ENCODE measurements around the gene ANKRD53. TPM values are rescaled to one million over a fixed set of nuclear protein-coding genes. Genes with fewer than 3 reads are reported as not detected.

Gene ANKRD53
- total RNA-seq, 2 donors from 2014 or later = 0.24 to 0.97 TPM

- Histone ChIP-seq H3K9me3 (ENCODE audit: control insufficient read depth, low read length) (no peaks in the 10 kb centered on the region), H3K36me3 (ENCODE audit: control insufficient read depth, insufficient read depth, low read length) (no peaks in the 10 kb centered on the region), H3K27ac (ENCODE audit: low read depth, low read length) (no peak overlapping the region), H3K4me1 (ENCODE audit: control insufficient read depth, insufficient read depth, low read length) (peaks cover 10% of the 10 kb centered on the region), H3K27me3 (ENCODE audit: control insufficient read depth, insufficient read depth, low read length, poor library complexity, severe bottlenecking) (peaks cover 46% of the 10 kb centered on the region), H3K9ac (ENCODE audit: extremely low read depth, low read length, poor library complexity, severe bottlenecking) (no peak overlapping the region), H3K4me3 (ENCODE audit: low read length) (no peak overlapping the region)
- 80 to 88% methylated on average over 9 to 10 of the region's 10 CpGs for WGBS, 2 experiments (ENCODE audit: insufficient coverage in 1 of 2, insufficient read length in 1 of 2)
- TF ChIP-seq, protein P1, sequence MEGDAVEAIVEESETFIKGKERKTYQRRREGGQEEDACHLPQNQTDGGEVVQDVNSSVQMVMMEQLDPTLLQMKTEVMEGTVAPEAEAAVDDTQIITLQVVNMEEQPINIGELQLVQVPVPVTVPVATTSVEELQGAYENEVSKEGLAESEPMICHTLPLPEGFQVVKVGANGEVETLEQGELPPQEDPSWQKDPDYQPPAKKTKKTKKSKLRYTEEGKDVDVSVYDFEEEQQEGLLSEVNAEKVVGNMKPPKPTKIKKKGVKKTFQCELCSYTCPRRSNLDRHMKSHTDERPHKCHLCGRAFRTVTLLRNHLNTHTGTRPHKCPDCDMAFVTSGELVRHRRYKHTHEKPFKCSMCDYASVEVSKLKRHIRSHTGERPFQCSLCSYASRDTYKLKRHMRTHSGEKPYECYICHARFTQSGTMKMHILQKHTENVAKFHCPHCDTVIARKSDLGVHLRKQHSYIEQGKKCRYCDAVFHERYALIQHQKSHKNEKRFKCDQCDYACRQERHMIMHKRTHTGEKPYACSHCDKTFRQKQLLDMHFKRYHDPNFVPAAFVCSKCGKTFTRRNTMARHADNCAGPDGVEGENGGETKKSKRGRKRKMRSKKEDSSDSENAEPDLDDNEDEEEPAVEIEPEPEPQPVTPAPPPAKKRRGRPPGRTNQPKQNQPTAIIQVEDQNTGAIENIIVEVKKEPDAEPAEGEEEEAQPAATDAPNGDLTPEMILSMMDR (conservative IDR thresholded peaks at IDR 0.05) = no peak
- no peaks in the 10 kb centered on the region for H3K36me3 Mint-ChIP-seq (ENCODE audit: low read depth)
- no peak overlapping the region for H3K4me3 Mint-ChIP-seq
- no peak overlapping the region for H3K27ac Mint-ChIP-seq
- H3K4me1 Mint-ChIP-seq = peaks cover 29% of the 10 kb centered on the region
- no peaks in the 10 kb centered on the region for H3K9me3 Mint-ChIP-seq
- peak; percentile 56 for DNase-seq
- H3K27me3 Mint-ChIP-seq (ENCODE audit: insufficient read depth) = peaks cover 72% of the 10 kb centered on the region
Measured at GRCh38 chr2:70939839-70940580, 38.4 kb upstream of the ANKRD53 start.

- H3K4me1 Mint-ChIP-seq = peaks cover 23% of the 10 kb centered on the region
- DNase-seq = peak; percentile 42
- Histone ChIP-seq H3K27me3 (ENCODE audit: control insufficient read depth, insufficient read depth, low read length, poor library complexity, severe bottlenecking) (peaks cover 53% of the 10 kb centered on the region), H3K4me3 (ENCODE audit: low read length) (no peak overlapping the region), H3K9ac (ENCODE audit: extremely low read depth, low read length, poor library complexity, severe bottlenecking) (no peak overlapping the region), H3K9me3 (ENCODE audit: control insufficient read depth, low read length) (no peaks in the 10 kb centered on the region), H3K36me3 (ENCODE audit: control insufficient read depth, insufficient read depth, low read length) (no peaks in the 10 kb centered on the region), H3K27ac (ENCODE audit: low read depth, low read length) (no peak overlapping the region), H3K4me1 (ENCODE audit: control insufficient read depth, insufficient read depth, low read length) (peaks cover 10% of the 10 kb centered on the region)
- no peaks in the 10 kb centered on the region for H3K9me3 Mint-ChIP-seq
- H3K4me3 Mint-ChIP-seq = no peak overlapping the region
- WGBS, 2 experiments (ENCODE audit: insufficient coverage in 1 of 2, insufficient read length in 1 of 2) = 85 to 87% methylated on average over 5 to 6 of the region's 6 CpGs
- no peaks in the 10 kb centered on the region for H3K36me3 Mint-ChIP-seq (ENCODE audit: low read depth)
- TF ChIP-seq, protein P1 (conservative IDR thresholded peaks at IDR 0.05) = peak; percentile 43
- H3K27ac Mint-ChIP-seq = no peak overlapping the region
- peaks cover 78% of the 10 kb centered on the region for H3K27me3 Mint-ChIP-seq (ENCODE audit: insufficient read depth)
Measured at GRCh38 chr2:70941186-70941585, 37.2 kb upstream of the ANKRD53 start.

DNA sequence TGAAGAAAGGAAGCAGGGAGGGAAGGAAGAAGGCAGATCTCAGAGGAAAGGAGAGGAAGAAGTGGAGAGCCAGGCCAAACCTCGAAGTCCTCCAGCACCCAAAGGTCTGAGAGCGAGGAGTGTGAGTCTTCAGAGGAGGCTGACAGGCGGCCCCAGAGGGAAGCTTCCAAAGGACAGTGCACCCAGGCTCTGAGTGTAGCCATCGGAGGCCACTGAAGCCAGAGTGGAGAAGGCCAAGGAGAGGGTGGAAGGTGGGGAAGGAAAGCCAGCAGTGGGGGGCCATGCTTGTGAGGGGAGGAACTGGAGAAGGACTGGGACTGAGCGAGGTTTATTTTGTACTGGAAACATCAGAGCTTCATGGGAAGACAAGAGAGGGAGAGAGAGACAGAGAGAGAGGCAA lies 36.7 kb upstream of the ANKRD53 start:
- H3K9me3 ChIP-seq (ENCODE audit: control insufficient read depth, low read length) = no peaks in the 10 kb centered on the region
- WGBS, 2 experiments (ENCODE audit: insufficient coverage in 1 of 2, insufficient read length in 1 of 2) = 91 to 100% methylated on average over 1 to 5 of the region's 5 CpGs
- peak; percentile 31 for DNase-seq
- Mint-ChIP-seq H3K36me3 (ENCODE audit: low read depth) (no peaks in the 10 kb centered on the region), H3K27ac (no peak overlapping the region), H3K9me3 (no peaks in the 10 kb centered on the region), H3K27me3 (ENCODE audit: insufficient read depth) (peaks cover 79% of the 10 kb centered on the region), H3K4me1 (peaks cover 19% of the 10 kb centered on the region), H3K4me3 (no peak overlapping the region)
- peaks cover 59% of the 10 kb centered on the region for H3K27me3 ChIP-seq (ENCODE audit: control insufficient read depth, insufficient read depth, low read length, poor library complexity, severe bottlenecking)
- no peak overlapping the region for H3K27ac ChIP-seq (ENCODE audit: low read depth, low read length)
- no peaks in the 10 kb centered on the region for H3K36me3 ChIP-seq (ENCODE audit: control insufficient read depth, insufficient read depth, low read length)
- peaks cover 10% of the 10 kb centered on the region for H3K4me1 ChIP-seq (ENCODE audit: control insufficient read depth, insufficient read depth, low read length)
- H3K9ac ChIP-seq (ENCODE audit: extremely low read depth, low read length, poor library complexity, severe bottlenecking) = no peak overlapping the region
- TF ChIP-seq, protein P1 (conservative IDR thresholded peaks at IDR 0.05) = no peak
- H3K4me3 ChIP-seq (ENCODE audit: low read length) = no peak overlapping the region

Data from endodermal cell (in vitro differentiated cells).